Measurements from ENCODE around the gene CCDC34.

CCDC34 gene

GRCh38 chr11:27386181-27386845, 23.3 kb upstream of the CCDC34 start:
- TF ChIP-seq CTCF (IDR thresholded peaks at IDR 0.05; ENCODE audit: extremely low read depth, missing control alignments) = no peak
- no peak for DNase-seq (ENCODE audit: low spot score)

- no peak for TF ChIP-seq CTCF (IDR thresholded peaks at IDR 0.05; ENCODE audit: extremely low read depth, missing control alignments)
- DNase-seq (ENCODE audit: low spot score) = no peak
These were observed 22.2 kb upstream of the CCDC34 start for GRCh38 chr11:27385245-27385644.

DNA sequence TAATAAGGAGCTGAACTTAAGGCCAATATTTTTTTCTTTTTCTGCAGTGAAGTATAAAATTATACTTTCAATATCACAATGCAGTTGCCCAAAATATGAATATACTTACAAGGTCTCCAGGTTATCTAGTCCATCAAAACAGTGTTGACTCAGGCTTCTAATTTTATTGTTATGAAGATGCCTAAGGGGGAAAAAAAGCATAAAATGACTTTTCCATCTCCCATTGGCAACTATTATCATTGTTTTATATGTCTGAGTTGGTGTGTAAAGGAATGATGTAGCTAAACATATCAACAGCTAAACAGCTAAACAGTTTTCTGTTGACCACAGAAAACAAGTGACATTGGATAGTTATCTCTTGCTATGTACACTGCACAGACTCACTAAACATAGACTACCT, 21.2 kb upstream of the CCDC34 start:
- DNase-seq (ENCODE audit: low spot score) = no peak
- TF ChIP-seq CTCF (IDR thresholded peaks at IDR 0.05; ENCODE audit: extremely low read depth, missing control alignments) = no peak

GRCh38 chr11:27383645-27384044, 20.6 kb upstream of the CCDC34 start:
- no peak for TF ChIP-seq CTCF (IDR thresholded peaks at IDR 0.05; ENCODE audit: extremely low read depth, missing control alignments)
- DNase-seq (ENCODE audit: low spot score) = no peak

GRCh38 chr11:27381238-27381666, 18.2 kb upstream of the CCDC34 start:
- no peak for DNase-seq (ENCODE audit: low spot score)
- TF ChIP-seq CTCF (IDR thresholded peaks at IDR 0.05; ENCODE audit: extremely low read depth, missing control alignments) = no peak

- DNase-seq (ENCODE audit: low spot score) = no peak
- TF ChIP-seq CTCF (IDR thresholded peaks at IDR 0.05; ENCODE audit: extremely low read depth, missing control alignments) = no peak
These were observed 17.8 kb upstream of the CCDC34 start for GRCh38 chr11:27380771-27381170.

DNA sequence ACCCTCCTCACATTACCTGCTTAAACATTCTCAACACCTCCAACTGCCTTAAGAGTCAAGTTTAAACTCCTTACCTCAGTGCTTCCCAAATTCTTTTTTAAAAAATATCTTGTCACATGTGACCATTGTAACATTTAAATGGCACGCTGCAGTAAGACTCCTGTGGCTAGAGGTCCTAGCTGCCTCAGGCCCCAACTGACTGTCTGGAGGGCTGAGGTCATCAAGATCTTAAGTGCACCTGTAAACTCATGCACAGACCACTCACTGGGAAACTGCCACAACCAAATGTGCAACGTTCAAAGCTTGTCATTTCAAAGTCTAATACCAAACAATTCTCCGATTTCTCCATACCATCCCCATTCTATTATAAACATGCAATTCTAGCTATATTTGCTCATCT, 16.4 kb upstream of the CCDC34 start:
- TF ChIP-seq CTCF (IDR thresholded peaks at IDR 0.05; ENCODE audit: extremely low read depth, missing control alignments) = no peak
- no peak for DNase-seq (ENCODE audit: low spot score)
